Measurements from ENCODE around the gene DCDC2B.

Gene DCDC2B

GRCh38 chr1:32186077-32186476 is 22.8 kb upstream of the DCDC2B start:
- no peak for TF ChIP-seq CTCF (IDR thresholded peaks at IDR 0.05; ENCODE audit: insufficient read depth, missing control alignments)
- FAIRE-seq (no peak), DNase-seq (ENCODE audit: insufficient read length, low spot score) (no peak)

GRCh38 chr1:32186491-32186890 is 22.4 kb upstream of the DCDC2B start:
- DNase-seq (ENCODE audit: insufficient read length, low spot score) (no peak), FAIRE-seq (no peak)
- no peak for TF ChIP-seq CTCF (IDR thresholded peaks at IDR 0.05; ENCODE audit: insufficient read depth, missing control alignments)

GRCh38 chr1:32187850-32188249 is 21.0 kb upstream of the DCDC2B start:
- TF ChIP-seq CTCF (IDR thresholded peaks at IDR 0.05; ENCODE audit: insufficient read depth, missing control alignments) = no peak
- FAIRE-seq (no peak), DNase-seq (ENCODE audit: insufficient read length, low spot score) (no peak)

- TF ChIP-seq CTCF (IDR thresholded peaks at IDR 0.05; ENCODE audit: insufficient read depth, missing control alignments) = no peak
Observed at GRCh38 chr1:32192220-32192948, 16.5 kb upstream of the DCDC2B start.

GRCh38 chr1:32194984-32195383 is 13.9 kb upstream of the DCDC2B start:
- no peak for TF ChIP-seq CTCF (IDR thresholded peaks at IDR 0.05; ENCODE audit: insufficient read depth, missing control alignments)
- DNase-seq (ENCODE audit: insufficient read length, low spot score) (no peak), FAIRE-seq (no peak)

More at GRCh38 chr1:32192220-32192948, 16.5 kb upstream of the DCDC2B start:
- DNase-seq (ENCODE audit: insufficient read length, low spot score) (no peak), FAIRE-seq (no peak)

GRCh38 chr1:32195531-32195930 is 13.4 kb upstream of the DCDC2B start:
- no peak for TF ChIP-seq CTCF (IDR thresholded peaks at IDR 0.05; ENCODE audit: insufficient read depth, missing control alignments)
- no peak for DNase-seq (ENCODE audit: insufficient read length, low spot score)
- no peak for FAIRE-seq

- DNase-seq (ENCODE audit: insufficient read length, low spot score) = no peak
- no peak for TF ChIP-seq CTCF (IDR thresholded peaks at IDR 0.05; ENCODE audit: insufficient read depth, missing control alignments)
- FAIRE-seq = no peak
Observed at GRCh38 chr1:32195972-32196823, 12.7 kb upstream of the DCDC2B start.

Data from D721Med (cell line).